ENCODE data around the gene MOB3A.
A peak's percentile ranks its signal among the peaks of the same experiment; 100 is the strongest.

Gene MOB3A

DNA sequence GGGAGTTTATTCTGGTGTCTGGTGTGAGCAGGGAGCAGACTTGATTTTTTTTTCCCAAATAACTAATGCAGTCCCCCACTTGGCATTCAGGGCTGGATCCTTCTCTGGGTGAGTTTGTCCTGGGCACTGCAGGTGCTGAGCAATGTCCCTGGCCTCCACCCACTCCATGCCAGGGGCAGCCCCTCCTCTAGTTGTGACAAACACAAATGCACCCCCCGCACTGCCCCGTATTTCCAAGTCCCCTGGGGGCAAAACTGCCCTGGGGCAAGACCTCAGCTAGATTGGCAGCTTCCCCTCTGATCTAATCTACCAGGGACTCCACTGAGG lies 6.4 kb downstream of the MOB3A start:
- ATAC-seq = no peak; the same call in 2 of the 3 replicates
- TF ChIP-seq TCF4 (CRISPR knock-in tag; IDR thresholded peaks at IDR 0.05; ENCODE audit: borderline replicate concordance) (no peak), ZFP3 (CRISPR knock-in tag; IDR thresholded peaks at IDR 0.05) (no peak), SNAI2 (CRISPR knock-in tag; IDR thresholded peaks at IDR 0.05) (no peak), PPARA (CRISPR knock-in tag; IDR thresholded peaks at IDR 0.05; ENCODE audit: borderline replicate concordance) (no peak), ZNF565 (CRISPR knock-in tag; conservative IDR thresholded peaks at IDR 0.05; ENCODE audit: low read depth) (no peak), ZNF8 (CRISPR knock-in tag; IDR thresholded peaks at IDR 0.05) (no peak), BACH2 (CRISPR knock-in tag; IDR thresholded peaks at IDR 0.05; ENCODE audit: borderline replicate concordance) (no peak), ZNF70 (CRISPR knock-in tag; IDR thresholded peaks at IDR 0.05) (no peak), ISL1 (CRISPR knock-in tag; IDR thresholded peaks at IDR 0.05) (no peak), ESRRG (CRISPR knock-in tag; IDR thresholded peaks at IDR 0.05) (no peak), GLIS3 (CRISPR knock-in tag; IDR thresholded peaks at IDR 0.05) (no peak), OSR1 (CRISPR knock-in tag; IDR thresholded peaks at IDR 0.05) (no peak), ZC3H10 (CRISPR knock-in tag; IDR thresholded peaks at IDR 0.05) (no peak), ZFP30 (CRISPR knock-in tag; IDR thresholded peaks at IDR 0.05) (no peak), TOX (CRISPR knock-in tag; IDR thresholded peaks at IDR 0.05; ENCODE audit: borderline replicate concordance) (no peak)
- TF ChIP-seq, protein P1, sequence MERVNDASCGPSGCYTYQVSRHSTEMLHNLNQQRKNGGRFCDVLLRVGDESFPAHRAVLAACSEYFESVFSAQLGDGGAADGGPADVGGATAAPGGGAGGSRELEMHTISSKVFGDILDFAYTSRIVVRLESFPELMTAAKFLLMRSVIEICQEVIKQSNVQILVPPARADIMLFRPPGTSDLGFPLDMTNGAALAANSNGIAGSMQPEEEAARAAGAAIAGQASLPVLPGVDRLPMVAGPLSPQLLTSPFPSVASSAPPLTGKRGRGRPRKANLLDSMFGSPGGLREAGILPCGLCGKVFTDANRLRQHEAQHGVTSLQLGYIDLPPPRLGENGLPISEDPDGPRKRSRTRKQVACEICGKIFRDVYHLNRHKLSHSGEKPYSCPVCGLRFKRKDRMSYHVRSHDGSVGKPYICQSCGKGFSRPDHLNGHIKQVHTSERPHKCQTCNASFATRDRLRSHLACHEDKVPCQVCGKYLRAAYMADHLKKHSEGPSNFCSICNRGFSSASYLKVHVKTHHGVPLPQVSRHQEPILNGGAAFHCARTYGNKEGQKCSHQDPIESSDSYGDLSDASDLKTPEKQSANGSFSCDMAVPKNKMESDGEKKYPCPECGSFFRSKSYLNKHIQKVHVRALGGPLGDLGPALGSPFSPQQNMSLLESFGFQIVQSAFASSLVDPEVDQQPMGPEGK (CRISPR knock-in tag; IDR thresholded peaks at IDR 0.05; ENCODE audit: borderline replicate concordance) = no peak
- TF ChIP-seq, protein P2, sequence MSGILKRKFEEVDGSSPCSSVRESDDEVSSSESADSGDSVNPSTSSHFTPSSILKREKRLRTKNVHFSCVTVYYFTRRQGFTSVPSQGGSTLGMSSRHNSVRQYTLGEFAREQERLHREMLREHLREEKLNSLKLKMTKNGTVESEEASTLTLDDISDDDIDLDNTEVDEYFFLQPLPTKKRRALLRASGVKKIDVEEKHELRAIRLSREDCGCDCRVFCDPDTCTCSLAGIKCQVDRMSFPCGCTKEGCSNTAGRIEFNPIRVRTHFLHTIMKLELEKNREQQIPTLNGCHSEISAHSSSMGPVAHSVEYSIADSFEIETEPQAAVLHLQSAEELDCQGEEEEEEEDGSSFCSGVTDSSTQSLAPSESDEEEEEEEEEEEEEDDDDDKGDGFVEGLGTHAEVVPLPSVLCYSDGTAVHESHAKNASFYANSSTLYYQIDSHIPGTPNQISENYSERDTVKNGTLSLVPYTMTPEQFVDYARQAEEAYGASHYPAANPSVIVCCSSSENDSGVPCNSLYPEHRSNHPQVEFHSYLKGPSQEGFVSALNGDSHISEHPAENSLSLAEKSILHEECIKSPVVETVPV (CRISPR knock-in tag; IDR thresholded peaks at IDR 0.05) = no peak
- TF ChIP-seq, protein P3, sequence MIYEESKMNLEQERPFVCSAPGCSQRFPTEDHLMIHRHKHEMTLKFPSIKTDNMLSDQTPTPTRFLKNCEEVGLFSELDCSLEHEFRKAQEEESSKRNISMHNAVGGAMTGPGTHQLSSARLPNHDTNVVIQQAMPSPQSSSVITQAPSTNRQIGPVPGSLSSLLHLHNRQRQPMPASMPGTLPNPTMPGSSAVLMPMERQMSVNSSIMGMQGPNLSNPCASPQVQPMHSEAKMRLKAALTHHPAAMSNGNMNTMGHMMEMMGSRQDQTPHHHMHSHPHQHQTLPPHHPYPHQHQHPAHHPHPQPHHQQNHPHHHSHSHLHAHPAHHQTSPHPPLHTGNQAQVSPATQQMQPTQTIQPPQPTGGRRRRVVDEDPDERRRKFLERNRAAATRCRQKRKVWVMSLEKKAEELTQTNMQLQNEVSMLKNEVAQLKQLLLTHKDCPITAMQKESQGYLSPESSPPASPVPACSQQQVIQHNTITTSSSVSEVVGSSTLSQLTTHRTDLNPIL (CRISPR knock-in tag; IDR thresholded peaks at IDR 0.05; ENCODE audit: low read depth) = no peak
- TF ChIP-seq, protein P4, sequence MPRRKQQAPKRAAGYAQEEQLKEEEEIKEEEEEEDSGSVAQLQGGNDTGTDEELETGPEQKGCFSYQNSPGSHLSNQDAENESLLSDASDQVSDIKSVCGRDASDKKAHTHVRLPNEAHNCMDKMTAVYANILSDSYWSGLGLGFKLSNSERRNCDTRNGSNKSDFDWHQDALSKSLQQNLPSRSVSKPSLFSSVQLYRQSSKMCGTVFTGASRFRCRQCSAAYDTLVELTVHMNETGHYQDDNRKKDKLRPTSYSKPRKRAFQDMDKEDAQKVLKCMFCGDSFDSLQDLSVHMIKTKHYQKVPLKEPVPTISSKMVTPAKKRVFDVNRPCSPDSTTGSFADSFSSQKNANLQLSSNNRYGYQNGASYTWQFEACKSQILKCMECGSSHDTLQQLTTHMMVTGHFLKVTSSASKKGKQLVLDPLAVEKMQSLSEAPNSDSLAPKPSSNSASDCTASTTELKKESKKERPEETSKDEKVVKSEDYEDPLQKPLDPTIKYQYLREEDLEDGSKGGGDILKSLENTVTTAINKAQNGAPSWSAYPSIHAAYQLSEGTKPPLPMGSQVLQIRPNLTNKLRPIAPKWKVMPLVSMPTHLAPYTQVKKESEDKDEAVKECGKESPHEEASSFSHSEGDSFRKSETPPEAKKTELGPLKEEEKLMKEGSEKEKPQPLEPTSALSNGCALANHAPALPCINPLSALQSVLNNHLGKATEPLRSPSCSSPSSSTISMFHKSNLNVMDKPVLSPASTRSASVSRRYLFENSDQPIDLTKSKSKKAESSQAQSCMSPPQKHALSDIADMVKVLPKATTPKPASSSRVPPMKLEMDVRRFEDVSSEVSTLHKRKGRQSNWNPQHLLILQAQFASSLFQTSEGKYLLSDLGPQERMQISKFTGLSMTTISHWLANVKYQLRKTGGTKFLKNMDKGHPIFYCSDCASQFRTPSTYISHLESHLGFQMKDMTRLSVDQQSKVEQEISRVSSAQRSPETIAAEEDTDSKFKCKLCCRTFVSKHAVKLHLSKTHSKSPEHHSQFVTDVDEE (CRISPR knock-in tag; IDR thresholded peaks at IDR 0.05) = no peak
- TF ChIP-seq, protein P5, sequence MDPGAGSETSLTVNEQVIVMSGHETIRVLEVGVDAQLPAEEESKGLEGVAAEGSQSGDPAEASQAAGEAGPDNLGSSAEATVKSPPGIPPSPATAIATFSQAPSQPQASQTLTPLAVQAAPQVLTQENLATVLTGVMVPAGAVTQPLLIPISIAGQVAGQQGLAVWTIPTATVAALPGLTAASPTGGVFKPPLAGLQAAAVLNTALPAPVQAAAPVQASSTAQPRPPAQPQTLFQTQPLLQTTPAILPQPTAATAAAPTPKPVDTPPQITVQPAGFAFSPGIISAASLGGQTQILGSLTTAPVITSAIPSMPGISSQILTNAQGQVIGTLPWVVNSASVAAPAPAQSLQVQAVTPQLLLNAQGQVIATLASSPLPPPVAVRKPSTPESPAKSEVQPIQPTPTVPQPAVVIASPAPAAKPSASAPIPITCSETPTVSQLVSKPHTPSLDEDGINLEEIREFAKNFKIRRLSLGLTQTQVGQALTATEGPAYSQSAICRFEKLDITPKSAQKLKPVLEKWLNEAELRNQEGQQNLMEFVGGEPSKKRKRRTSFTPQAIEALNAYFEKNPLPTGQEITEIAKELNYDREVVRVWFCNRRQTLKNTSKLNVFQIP (CRISPR knock-in tag; IDR thresholded peaks at IDR 0.05; ENCODE audit: borderline replicate concordance, low read depth) = no peak

DNA sequence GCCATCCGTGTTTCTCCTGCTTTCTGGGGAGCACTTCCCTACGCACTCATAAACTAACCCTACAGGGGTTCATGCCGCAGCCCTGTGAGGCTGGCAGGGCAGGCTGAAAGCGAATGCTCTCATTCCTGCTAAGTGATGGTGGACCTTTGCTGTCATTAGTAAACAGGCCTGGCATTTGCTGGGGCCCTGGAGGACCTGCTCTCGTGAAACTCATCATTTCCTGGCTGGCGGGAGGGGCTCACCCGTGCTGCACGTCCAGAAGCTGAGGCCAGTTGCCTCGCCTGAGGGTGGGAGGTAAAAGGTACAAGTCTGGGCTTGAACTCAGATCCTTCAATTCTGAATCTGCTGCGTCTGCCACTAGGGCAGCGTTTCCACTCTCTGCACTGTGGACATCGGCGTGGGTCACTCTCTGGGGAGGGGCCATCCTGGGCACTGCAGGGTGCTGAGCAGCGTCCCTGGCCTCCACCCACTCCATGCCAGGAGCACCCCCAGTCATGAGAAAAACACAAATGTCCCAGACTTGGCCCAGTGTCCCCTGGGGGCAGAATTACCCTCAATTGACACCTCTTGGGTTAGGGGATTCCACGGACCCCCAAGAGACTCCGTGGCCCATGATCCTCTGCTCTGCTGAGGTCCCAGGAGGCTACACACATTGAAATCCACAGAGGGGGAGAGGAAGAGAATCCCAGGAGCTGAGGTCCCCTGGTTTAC lies 7.0 kb downstream of the MOB3A start:
- TF ChIP-seq ZNF565 (CRISPR knock-in tag; conservative IDR thresholded peaks at IDR 0.05; ENCODE audit: low read depth) = no peak
- TF ChIP-seq ZFP30 (CRISPR knock-in tag; IDR thresholded peaks at IDR 0.05) = no peak
- TF ChIP-seq BACH2 (CRISPR knock-in tag; IDR thresholded peaks at IDR 0.05; ENCODE audit: borderline replicate concordance) = no peak
- TF ChIP-seq TCF4 (CRISPR knock-in tag; IDR thresholded peaks at IDR 0.05; ENCODE audit: borderline replicate concordance) = no peak
- TF ChIP-seq PPARA (CRISPR knock-in tag; IDR thresholded peaks at IDR 0.05; ENCODE audit: borderline replicate concordance) = no peak
- TF ChIP-seq ZNF70 (CRISPR knock-in tag; IDR thresholded peaks at IDR 0.05) = no peak
- TF ChIP-seq, protein P3 (CRISPR knock-in tag; IDR thresholded peaks at IDR 0.05; ENCODE audit: low read depth) = no peak
- peak; percentile 20; the same call in 2 of the 3 replicates for ATAC-seq

Data from SK-N-SH treated with all-trans-retinoic acid at 6 μM for 48 hours (cell line).